Neural progenitor cell (in vitro differentiated cells): ENCODE data around the gene TEX54. TPM values are rescaled to one million over a fixed set of nuclear protein-coding genes. Genes with fewer than 3 reads are reported as not detected.

ENCODE experiments used
- DNase-seq: peaks from one replicate; pipeline ENCODE4 v3.0.0-alpha.2; 2016; ENCODE audit warnings: low spot score
- H2AFZ ChIP-seq: fragments of 200-600 bp; sonication (generic); replicated peaks from 2 replicates; pipeline ENCODE4 v1.6.1; 2016; ENCODE audit warnings: antibody characterized with exemption
- H3F3A ChIP-seq: fragments of 200-600 bp; sonication (generic); 2 replicates; pipeline ENCODE4 v1.6.1; 2016; ENCODE audit warnings: antibody characterized with exemption, low read depth
- H3K27ac ChIP-seq: fragments of 200-600 bp; sonication (generic); 2 replicates; pipeline ENCODE4 v1.5.1; 2016; ENCODE audit warnings: mild to moderate bottlenecking
- H3K27me3 ChIP-seq: fragments of 200-600 bp; sonication (generic); 2 replicates; pipeline ENCODE4 v1.6.1; 2016; ENCODE audit warnings: mild to moderate bottlenecking, moderate library complexity
- H3K36me3 ChIP-seq: fragments of 200-600 bp; sonication (generic); 2 replicates; pipeline ENCODE4 v1.5.1; 2016
- H3K4me1 ChIP-seq: fragments of 200-600 bp; sonication (generic); 2 replicates; pipeline ENCODE4 v1.6.1; 2016; ENCODE audit warnings: mixed run types
- H3K4me2 ChIP-seq: fragments of 200-600 bp; sonication (generic); 2 replicates; pipeline ENCODE4 v1.6.1; 2016
- H3K4me3 ChIP-seq: fragments of 200-600 bp; sonication (generic); 2 replicates; pipeline ENCODE4 v1.5.1; 2016
- H3K79me2 ChIP-seq: fragments of 200-600 bp; sonication (generic); 2 replicates; pipeline ENCODE4 v1.6.1; 2016; ENCODE audit warnings: low read depth
- H3K9ac ChIP-seq: fragments of 200-600 bp; sonication (generic); 2 replicates; pipeline ENCODE4 v1.6.1; 2016
- H3K9me3 ChIP-seq: fragments of 200-600 bp; sonication (generic); 2 replicates; pipeline ENCODE4 v1.5.1; 2016; ENCODE audit warnings: low read depth
- H4K20me1 ChIP-seq: fragments of 200-600 bp; sonication (generic); 2 replicates; pipeline ENCODE4 v1.6.1; 2016; ENCODE audit warnings: low read depth
- H3K27ac Mint-ChIP-seq: 3 replicates; pipeline ENCODE4 v1.8.0; 2021; ENCODE audit warnings: mixed read lengths
- H3K27me3 Mint-ChIP-seq: 2 replicates; pipeline ENCODE4 v1.8.0; 2022; ENCODE audit warnings: low read depth, mild to moderate bottlenecking, inconsistent platforms, moderate library complexity, mixed read lengths; ENCODE audit not compliant: insufficient read depth
- H3K36me3 Mint-ChIP-seq: 3 replicates; pipeline ENCODE4 v1.8.0; 2021; ENCODE audit warnings: mixed read lengths
- H3K4me1 Mint-ChIP-seq: 3 replicates; pipeline ENCODE4 v1.8.0; 2021; ENCODE audit warnings: mixed read lengths
- H3K4me3 Mint-ChIP-seq: 3 replicates; pipeline ENCODE4 v1.8.0; 2021; ENCODE audit warnings: mild to moderate bottlenecking, moderate library complexity, mixed read lengths
- H3K9me3 Mint-ChIP-seq: 3 replicates; pipeline ENCODE4 v1.8.0; 2020; ENCODE audit warnings: mixed read lengths
- EZH2 ChIP-seq: fragments of 200-600 bp; sonication (generic); IDR thresholded peaks from 2 replicates; pipeline ENCODE4 v1.6.1; 2017; ENCODE audit warnings: antibody characterized with exemption, mild to moderate bottlenecking, moderate library complexity
- EZH2phosphoT487 ChIP-seq: fragments of 200-600 bp; sonication (generic); IDR thresholded peaks from 2 replicates; pipeline ENCODE4 v1.6.1; 2017; ENCODE audit warnings: antibody characterized with exemption
- total RNA-seq: library from RNA; depleted of rRNA; stranded (reverse); fragments of >200 nt; gene quantifications from 2 replicates; pipeline ENCODE4 v1.2.3, GENCODE V29; 2015; ENCODE audit warnings: low replicate concordance
- TF ChIP-seq, protein P1 (sequence below): fragments of 200-600 bp; sonication (generic); IDR thresholded peaks from 2 replicates; pipeline ENCODE4 v1.5.1; 2017; ENCODE audit warnings: antibody characterized with exemption, mild to moderate bottlenecking

Gene TEX54
- total RNA-seq, 1 donor from 2014 or later = not detected

DNA sequence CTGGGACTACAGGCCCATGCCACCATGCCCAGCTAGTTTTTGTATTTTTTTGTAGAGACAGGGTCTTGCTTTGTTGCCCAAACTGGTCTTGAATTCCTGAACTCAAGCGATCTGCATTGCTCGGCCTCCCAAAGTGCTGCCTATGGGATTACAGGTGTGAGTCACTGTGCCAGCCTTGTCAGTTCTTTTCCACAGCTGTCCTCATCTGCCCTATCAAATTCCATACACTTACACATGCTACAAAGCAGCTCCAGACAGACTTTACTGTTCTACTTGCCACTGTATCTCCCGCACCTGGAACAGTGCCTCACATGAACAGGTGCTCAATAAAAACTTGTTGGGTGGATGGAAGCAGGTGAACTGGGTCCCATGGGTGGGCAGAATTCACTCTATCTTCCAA, 9.0 kb downstream of the TEX54 start:
- no peaks in the 10 kb centered on the region for H3K9me3 Mint-ChIP-seq

DNA sequence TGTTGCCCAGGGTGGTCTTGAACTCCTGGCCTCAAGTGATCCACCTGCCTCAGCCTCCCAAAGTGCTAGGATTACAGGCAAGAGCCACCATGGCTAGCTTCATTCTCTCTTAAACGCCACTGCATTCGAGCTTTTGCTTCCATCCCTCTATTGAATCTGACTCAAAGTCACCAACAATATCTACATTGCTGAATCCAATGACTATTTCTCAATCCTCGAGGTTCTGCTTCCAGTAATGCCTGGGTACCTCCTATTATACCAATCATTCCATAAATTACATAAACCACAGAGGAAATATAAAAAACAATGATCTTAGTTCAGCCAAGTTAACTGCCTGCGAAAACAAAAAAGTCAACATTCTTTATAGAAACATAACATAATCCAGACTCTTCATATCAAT, 15.5 kb downstream of the TEX54 start:
- no peak overlapping the region for H3K4me3 ChIP-seq
- H3K4me2 ChIP-seq = no peak overlapping the region
- H3K9me3 ChIP-seq = no peaks in the 10 kb centered on the region
- H3K27me3 Mint-ChIP-seq = peaks cover 4% of the 10 kb centered on the region
- no peak for TF ChIP-seq EZH2
- TF ChIP-seq, protein P1, sequence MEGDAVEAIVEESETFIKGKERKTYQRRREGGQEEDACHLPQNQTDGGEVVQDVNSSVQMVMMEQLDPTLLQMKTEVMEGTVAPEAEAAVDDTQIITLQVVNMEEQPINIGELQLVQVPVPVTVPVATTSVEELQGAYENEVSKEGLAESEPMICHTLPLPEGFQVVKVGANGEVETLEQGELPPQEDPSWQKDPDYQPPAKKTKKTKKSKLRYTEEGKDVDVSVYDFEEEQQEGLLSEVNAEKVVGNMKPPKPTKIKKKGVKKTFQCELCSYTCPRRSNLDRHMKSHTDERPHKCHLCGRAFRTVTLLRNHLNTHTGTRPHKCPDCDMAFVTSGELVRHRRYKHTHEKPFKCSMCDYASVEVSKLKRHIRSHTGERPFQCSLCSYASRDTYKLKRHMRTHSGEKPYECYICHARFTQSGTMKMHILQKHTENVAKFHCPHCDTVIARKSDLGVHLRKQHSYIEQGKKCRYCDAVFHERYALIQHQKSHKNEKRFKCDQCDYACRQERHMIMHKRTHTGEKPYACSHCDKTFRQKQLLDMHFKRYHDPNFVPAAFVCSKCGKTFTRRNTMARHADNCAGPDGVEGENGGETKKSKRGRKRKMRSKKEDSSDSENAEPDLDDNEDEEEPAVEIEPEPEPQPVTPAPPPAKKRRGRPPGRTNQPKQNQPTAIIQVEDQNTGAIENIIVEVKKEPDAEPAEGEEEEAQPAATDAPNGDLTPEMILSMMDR = no peak
- TF ChIP-seq EZH2phosphoT487 = no peak
- H2AFZ ChIP-seq = no peak overlapping the region
- no peaks in the 10 kb centered on the region for H4K20me1 ChIP-seq
- H3F3A ChIP-seq = no peaks in the 10 kb centered on the region
- no peak overlapping the region for H3K4me3 Mint-ChIP-seq
- H3K9ac ChIP-seq = peak overlapping the region; percentile 20
- H3K27me3 ChIP-seq = no peaks in the 10 kb centered on the region
- no peaks in the 10 kb centered on the region for H3K4me1 ChIP-seq
- no peaks in the 10 kb centered on the region for H3K79me2 ChIP-seq
- DNase-seq = no peak
- H3K4me1 Mint-ChIP-seq = no peaks in the 10 kb centered on the region
- H3K27ac Mint-ChIP-seq = no peak overlapping the region
- peaks cover 16% of the 10 kb centered on the region for H3K36me3 Mint-ChIP-seq
- no peak overlapping the region for H3K27ac ChIP-seq
- H3K9me3 Mint-ChIP-seq = no peaks in the 10 kb centered on the region
- H3K36me3 ChIP-seq = no peaks in the 10 kb centered on the region

More for the DNA sequence above, 9.0 kb downstream of the TEX54 start:
- Histone ChIP-seq H3K9me3 (no peaks in the 10 kb centered on the region), H3K79me2 (peaks cover 10% of the 10 kb centered on the region), H3K4me2 (no peak overlapping the region), H3K27ac (no peak overlapping the region), H3K4me1 (no peaks in the 10 kb centered on the region), H3K9ac (no peak overlapping the region), H2AFZ (no peak overlapping the region), H4K20me1 (no peaks in the 10 kb centered on the region), H3K27me3 (no peaks in the 10 kb centered on the region), H3F3A (no peaks in the 10 kb centered on the region), H3K4me3 (no peak overlapping the region), H3K36me3 (no peaks in the 10 kb centered on the region)
- Mint-ChIP-seq H3K36me3 (peaks cover 26% of the 10 kb centered on the region), H3K27ac (no peak overlapping the region), H3K27me3 (peaks cover 7% of the 10 kb centered on the region), H3K4me1 (no peaks in the 10 kb centered on the region), H3K4me3 (no peak overlapping the region)
- no peak for DNase-seq
- TF ChIP-seq EZH2phosphoT487 (no peak), EZH2 (no peak)

DNA sequence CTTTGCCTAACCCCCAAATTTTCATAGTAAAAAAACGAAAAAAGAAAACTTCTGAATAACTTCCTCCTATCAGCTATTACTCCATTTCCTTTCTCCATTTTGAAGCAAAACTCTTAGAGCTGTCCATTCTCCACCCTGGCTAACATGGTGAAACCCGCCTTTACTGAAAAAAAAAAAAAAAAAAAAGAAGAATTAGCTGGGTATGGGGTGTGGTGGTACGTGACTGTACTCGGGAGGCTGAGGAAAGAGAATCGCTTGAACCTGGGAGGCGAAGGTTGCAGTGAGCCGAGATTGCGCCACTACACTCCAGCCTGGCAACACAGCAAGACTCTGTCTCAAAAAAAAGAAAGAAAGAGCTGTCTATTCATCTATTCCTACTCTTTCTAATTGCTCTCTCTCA, 16.1 kb downstream of the TEX54 start:
- no peak overlapping the region for H3K4me3 Mint-ChIP-seq
- Histone ChIP-seq H3K4me1 (no peaks in the 10 kb centered on the region), H3K27me3 (no peaks in the 10 kb centered on the region), H3K4me2 (no peak overlapping the region), H3K79me2 (no peaks in the 10 kb centered on the region), H3K9me3 (no peaks in the 10 kb centered on the region), H3K4me3 (no peak overlapping the region), H3K27ac (no peak overlapping the region), H4K20me1 (no peaks in the 10 kb centered on the region), H3F3A (no peaks in the 10 kb centered on the region), H2AFZ (no peak overlapping the region), H3K9ac (no peak overlapping the region), H3K36me3 (no peaks in the 10 kb centered on the region)
- H3K9me3 Mint-ChIP-seq = no peaks in the 10 kb centered on the region
- no peaks in the 10 kb centered on the region for H3K4me1 Mint-ChIP-seq
- no peak overlapping the region for H3K27ac Mint-ChIP-seq
- peaks cover 16% of the 10 kb centered on the region for H3K36me3 Mint-ChIP-seq
- DNase-seq = no peak
- peaks cover 4% of the 10 kb centered on the region for H3K27me3 Mint-ChIP-seq
- no peak for TF ChIP-seq EZH2phosphoT487
- no peak for TF ChIP-seq EZH2
- TF ChIP-seq, protein P1 = no peak

DNA sequence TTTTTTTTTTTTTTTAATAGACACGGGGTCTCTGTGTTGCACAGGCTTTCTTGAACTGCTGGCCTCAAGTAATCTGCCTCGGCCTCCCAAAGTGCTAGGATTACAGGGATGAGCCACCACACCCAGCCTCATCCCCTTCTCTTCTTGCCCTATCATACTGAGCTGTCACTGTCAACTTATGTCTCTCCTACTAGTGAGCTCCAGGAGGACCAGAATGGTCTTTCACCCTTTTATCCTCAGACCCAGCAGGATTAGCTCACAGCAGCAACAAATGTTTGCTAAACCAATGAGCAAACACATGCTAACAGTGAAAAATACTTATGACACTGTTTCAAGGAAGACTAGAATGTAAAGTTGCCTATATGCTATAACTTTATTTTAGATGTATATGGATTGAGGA, 21.0 kb downstream of the TEX54 start:
- H4K20me1 ChIP-seq = no peaks in the 10 kb centered on the region
- no peaks in the 10 kb centered on the region for H3K4me1 ChIP-seq
- H3K9ac ChIP-seq = no peak overlapping the region
- Mint-ChIP-seq H3K9me3 (no peaks in the 10 kb centered on the region), H3K36me3 (peaks cover 6% of the 10 kb centered on the region), H3K27ac (no peak overlapping the region), H3K4me3 (no peak overlapping the region), H3K4me1 (peaks cover 4% of the 10 kb centered on the region), H3K27me3 (peaks cover 8% of the 10 kb centered on the region)
- no peaks in the 10 kb centered on the region for H3K9me3 ChIP-seq
- no peak overlapping the region for H2AFZ ChIP-seq
- H3K36me3 ChIP-seq = no peaks in the 10 kb centered on the region
- TF ChIP-seq, protein P1 = no peak
- TF ChIP-seq EZH2 (no peak), EZH2phosphoT487 (no peak)
- no peaks in the 10 kb centered on the region for H3K79me2 ChIP-seq
- H3K4me3 ChIP-seq = no peak overlapping the region
- no peaks in the 10 kb centered on the region for H3K27me3 ChIP-seq
- DNase-seq = no peak
- H3F3A ChIP-seq = peaks cover 4% of the 10 kb centered on the region
- H3K4me2 ChIP-seq = no peak overlapping the region
- no peak overlapping the region for H3K27ac ChIP-seq
